Inflammatory macrophage treated with lipopolysaccharide for 1 hour (primary cell): Measurements from ENCODE around the gene CLCC1.
"Not testable (repeated sequence)": the region's sequence is repeated elsewhere in the genome, so short reads cannot be mapped to it uniquely, and the experiment has no call there.

Experiments used
- DNase-seq, 2 donors: peaks; one replicate each; pipeline ENCODE4 v3.0.0-alpha.2; 2020 to 2022

Gene CLCC1, protein sequence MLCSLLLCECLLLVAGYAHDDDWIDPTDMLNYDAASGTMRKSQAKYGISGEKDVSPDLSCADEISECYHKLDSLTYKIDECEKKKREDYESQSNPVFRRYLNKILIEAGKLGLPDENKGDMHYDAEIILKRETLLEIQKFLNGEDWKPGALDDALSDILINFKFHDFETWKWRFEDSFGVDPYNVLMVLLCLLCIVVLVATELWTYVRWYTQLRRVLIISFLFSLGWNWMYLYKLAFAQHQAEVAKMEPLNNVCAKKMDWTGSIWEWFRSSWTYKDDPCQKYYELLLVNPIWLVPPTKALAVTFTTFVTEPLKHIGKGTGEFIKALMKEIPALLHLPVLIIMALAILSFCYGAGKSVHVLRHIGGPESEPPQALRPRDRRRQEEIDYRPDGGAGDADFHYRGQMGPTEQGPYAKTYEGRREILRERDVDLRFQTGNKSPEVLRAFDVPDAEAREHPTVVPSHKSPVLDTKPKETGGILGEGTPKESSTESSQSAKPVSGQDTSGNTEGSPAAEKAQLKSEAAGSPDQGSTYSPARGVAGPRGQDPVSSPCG

DNA sequence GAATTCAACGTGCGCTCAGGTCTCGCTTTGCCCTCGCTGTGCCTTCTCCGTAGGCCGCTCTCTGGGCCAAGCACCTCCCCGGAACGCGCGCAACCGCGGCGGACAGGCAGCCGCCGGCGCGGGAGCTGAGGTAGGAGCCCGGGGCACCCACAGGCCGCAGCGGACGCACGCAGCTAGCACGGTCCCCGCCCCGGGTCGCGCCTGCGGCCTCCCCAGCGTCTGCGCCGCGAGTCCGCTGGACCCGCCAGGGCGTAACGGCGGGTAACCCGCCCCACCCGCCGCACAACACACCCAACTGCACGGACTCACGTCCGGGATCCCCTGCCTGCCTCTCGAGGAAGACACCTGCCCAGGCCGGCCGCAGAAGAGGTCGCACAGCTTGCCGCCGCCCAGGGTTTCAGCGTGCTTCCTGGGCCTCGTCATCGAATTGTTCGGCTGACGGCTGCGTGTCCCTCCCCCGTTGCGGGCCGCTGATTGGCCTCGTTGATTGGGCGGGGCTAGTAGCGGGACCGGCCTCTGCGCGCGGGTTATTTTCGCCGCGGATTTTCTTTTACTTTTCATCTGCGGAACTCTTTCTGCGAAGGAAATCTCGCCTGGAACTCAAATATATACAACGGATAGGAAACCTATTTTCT is at the start of gene CLCC1:
Gene CLCC1 (minus strand): TSS at position 433 of the 635 bp plus-strand sequence. CDS start 13,047 bp downstream, outside the sequence.
- peak; percentile 85 to 91 for DNase-seq

GRCh38 chr1:109011335-109011734 is 48.1 kb upstream of the CLCC1 start:
- no peak for DNase-seq

- not testable (repeated sequence) for DNase-seq
Observed at GRCh38 chr1:108996622-108997021, 33.3 kb upstream of the CLCC1 start.

GRCh38 chr1:108983114-108983513 is 19.8 kb upstream of the CLCC1 start:
- no peak for DNase-seq

DNA sequence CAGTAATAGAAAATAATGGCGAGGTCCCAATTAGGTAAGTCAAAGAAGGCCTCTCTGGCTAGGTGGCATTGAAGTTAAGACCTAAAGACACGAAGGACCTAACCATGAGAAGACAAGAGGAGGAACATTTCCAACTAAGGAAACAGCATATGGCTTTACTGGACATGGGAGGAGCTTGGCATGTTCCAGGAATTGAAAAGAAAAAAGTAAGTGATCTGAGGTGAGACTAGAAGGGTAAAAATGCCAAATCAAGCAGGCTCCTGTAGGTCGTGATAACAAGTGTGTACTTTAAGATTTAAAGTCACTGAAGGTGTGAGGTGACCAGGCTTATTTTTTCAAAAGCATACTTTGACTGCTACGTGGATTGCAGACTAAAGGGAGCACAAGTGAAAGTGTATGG is 13.4 kb upstream of the CLCC1 start:
- DNase-seq, result no peak

- no peak for DNase-seq
Observed at GRCh38 chr1:108972951-108973350, 9.7 kb upstream of the CLCC1 start.

DNA sequence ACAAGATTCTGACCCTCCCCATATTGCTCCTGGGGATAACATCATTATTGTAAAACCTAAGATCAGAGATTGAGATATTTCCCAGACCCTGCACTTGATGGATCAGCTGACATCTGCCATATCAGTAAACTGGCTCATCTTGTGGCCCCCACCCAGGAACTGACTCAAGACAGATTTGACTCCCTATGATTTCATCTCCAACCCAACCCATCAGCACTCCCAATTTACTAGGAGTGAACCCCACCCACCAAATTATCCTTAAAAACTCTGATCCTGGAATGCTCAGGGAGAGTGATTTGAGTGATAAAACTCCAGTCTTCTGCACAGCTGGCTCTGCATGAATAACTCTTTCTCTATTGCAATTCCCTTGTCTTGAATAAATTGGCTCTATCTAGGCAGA is 6.1 kb upstream of the CLCC1 start:
- no peak for DNase-seq

DNA sequence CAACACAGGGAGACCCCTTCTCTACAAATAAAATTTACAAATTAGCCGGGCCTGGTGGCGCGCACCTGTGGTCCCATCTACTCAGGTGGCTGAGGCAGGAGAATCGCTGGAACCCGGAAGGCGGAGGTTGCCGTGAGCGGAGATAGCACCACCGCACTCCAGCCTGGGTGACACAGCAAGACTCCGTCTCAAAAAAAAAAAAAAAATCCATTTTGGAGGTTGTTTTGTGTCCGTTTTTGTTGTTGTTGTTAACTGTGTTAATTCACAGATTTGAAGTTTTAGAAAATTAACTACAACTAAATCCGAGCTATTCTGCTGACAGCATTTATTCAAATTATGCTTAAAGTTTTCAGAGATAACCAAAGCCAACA is 618 bp downstream of the CLCC1 start:
- DNase-seq, result no peak

DNA sequence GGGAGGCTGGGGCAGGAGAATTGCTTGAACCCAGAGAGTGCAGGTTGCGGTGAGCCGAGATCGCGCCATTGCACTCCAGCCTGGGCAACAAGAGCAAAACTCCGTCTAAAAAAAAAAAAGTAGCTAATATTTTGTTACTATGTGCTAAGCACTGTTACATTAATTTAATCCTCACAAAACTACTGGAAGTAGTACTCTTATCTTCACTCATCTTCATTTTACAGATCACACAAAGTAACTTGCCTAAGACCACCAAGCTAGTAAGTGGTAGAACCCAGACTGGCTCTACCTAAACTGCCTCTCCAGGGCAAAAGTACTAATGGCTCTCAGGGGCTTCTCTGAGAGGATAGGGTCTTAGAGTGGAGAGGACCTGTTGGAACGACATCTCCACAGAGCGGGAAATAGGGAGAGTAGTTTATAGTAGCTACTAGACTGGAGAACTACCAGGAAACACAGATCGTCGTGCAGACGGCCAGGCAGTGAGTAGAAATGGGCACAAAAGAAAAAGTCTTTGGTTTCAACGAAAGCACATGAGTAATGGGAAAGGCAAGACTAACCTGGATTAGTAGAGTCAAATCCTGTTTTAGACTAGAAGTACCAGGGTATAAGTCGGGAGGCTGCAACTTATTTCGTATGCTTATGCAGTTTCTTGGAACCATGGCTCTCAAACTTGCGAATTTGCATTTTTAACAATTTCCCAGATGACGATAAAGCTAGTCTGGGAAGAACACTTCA is 1.4 kb downstream of the CLCC1 start:
- no peak for DNase-seq

GRCh38 chr1:108961198-108961597 is 2.1 kb downstream of the CLCC1 start:
- DNase-seq, result no peak

- no peak for DNase-seq
Observed at GRCh38 chr1:108960719-108961118, 2.6 kb downstream of the CLCC1 start.

GRCh38 chr1:108957888-108958287 is 5.4 kb downstream of the CLCC1 start:
- DNase-seq, result no peak

GRCh38 chr1:108955881-108956280 is 7.4 kb downstream of the CLCC1 start:
- DNase-seq, result no peak

- no peak for DNase-seq
Observed at GRCh38 chr1:108955111-108955510, 8.2 kb downstream of the CLCC1 start.

GRCh38 chr1:108953452-108953851 is 9.8 kb downstream of the CLCC1 start:
- no peak for DNase-seq

- DNase-seq, result no peak
Observed at GRCh38 chr1:108951242-108951641, 12.0 kb downstream of the CLCC1 start.

GRCh38 chr1:108949044-108949443 is 14.2 kb downstream of the CLCC1 start:
- no peak for DNase-seq

DNA sequence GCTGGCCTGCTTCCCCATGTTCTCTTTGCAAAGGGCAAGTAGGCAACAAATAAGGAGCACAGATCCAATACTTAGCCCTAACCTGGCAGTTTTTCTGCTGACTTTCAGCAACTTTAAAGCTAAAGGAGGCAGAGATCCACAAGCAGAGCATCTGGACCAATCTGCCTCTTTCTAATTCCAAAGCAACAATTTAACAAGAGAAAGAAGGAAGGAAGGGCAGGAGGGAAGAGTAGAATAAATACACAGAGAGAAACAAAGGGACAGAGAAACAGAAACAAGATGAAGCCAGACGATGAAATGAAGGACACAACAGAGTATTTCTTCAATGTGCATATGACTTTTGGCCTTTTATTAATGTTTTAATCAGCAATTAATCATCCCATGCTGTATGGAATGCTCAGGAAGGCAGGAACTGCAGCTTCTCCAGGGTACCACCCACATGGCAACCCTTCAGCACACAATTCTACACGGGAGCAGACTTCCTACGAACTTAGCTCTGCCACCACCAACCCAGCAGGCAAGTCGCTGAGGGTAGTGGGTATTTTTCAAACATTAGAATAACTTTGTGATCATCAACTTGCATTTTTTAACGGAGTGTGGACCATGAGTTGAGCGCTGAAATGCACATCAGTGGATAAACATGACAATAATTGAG is 15.3 kb downstream of the CLCC1 start:
- no peak for DNase-seq

DNA sequence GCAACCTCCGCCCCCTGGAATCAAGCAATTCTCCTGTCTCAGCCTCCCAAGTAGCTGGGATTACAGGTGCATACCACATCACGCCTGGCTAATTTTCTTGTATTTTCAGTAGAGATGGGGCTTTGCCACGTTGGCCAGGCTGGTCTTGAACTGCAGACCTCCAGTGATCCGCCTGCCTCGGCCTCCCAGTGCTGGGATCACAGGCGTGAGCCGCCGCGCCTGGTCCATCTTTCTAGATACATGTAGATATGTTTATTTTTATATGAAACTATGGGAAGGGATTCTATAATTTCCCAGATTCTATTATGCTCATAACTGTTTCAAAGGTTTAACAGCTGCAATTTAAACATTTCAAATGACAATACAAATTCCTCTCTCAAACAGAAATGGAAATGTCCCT is 27.1 kb downstream of the CLCC1 start:
- no peak for DNase-seq

DNA sequence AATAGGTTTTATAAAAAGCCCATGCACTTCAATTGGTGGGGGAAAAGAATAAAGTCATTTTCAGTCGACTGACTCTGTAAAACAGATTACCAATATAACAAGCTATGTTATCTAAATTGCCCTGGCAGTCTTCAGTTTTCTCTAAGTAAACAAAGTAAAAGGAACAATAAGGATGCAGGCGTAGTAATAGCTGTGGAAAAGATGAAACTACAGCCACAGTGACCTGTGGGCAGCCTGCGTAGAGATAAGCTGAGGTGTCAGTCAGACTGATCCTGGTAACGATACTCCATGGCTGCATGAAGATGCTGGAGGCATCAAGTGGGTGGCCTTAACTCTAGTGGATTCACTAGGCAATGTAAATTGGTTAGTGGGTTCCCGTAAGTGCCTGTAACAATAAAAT is 29.3 kb downstream of the CLCC1 start:
- DNase-seq, result no peak

- not testable (repeated sequence) for DNase-seq
Observed at GRCh38 chr1:108927565-108927964, 35.7 kb downstream of the CLCC1 start.

DNA sequence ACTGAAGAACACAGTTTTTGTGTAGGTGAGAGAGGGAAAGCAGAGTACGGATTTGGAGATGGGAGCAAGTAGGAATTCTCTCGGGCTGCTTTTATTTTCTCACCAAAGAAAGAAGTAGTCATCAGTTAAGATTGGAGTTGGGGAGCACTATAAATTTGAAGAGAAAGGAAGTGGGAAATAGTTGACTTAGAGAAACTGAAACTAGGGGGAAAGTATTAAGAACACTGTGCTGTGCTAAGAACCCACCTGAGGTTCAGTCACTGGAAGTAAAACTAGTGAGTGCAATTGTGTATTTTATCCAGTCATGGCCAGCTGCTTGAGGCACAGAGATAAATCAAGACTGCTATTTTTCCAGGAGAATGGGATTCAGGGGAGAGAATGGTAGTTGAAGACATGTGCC is 37.4 kb downstream of the CLCC1 start:
- DNase-seq, result no peak

DNA sequence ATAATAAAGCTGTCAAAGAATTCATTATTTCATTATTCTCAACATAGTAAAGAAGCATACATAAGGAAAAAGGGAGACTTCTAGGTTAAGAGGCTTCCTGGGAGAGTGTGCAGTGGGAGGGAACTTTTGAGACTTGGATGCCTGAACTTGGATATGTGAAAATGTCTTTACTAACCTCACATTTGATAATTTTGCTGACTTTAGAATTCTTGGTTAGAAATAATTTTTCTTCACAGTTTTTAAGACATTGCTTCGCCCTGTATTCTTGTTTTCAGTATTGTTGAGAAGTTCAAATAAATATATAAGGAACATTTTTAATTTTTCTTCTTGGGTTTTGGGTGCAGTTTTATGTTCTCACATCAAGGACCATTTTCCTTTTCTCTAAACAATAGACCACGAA is 46.5 kb downstream of the CLCC1 start:
- no peak for DNase-seq
